ENCODE data around the gene PCAT7.

GRCh38 chr9:94528886-94529285 is 26.0 kb upstream of the PCAT7 start:
- no peak for TF ChIP-seq GATA2 (IDR thresholded peaks at IDR 0.05; ENCODE audit: low read depth, low read length)
- no peak for TF ChIP-seq GATA3 (IDR thresholded peaks at IDR 0.05; ENCODE audit: low read depth, low read length)

All from SH-SY5Y (cell line).